ENCODE data around the gene XIST. TPM values are rescaled to one million over a fixed set of nuclear protein-coding genes. Genes with fewer than 3 reads are reported as not detected.

The XIST gene
- total and polyA plus RNA-seq, 10 of the 15 experiments (the other 5 are each of a cell fraction or from before 2014, with no cell fraction given): 39.1 to 787 (median 91.3) TPM

- H2AFZ ChIP-seq (ENCODE audit: control insufficient read depth, low read depth, low read length): no peak overlapping the region
- no peaks in the 10 kb centered on the region for H3K36me3 ChIP-seq (ENCODE audit: control insufficient read depth in 2 of 2, insufficient read depth in 2 of 2, low read length in 1 of 2)
- ChIA-PET SMC1A (ENCODE audit: uncharacterized antibody, unreplicated experiment) (no interaction called here), RAD21 (ENCODE audit: unreplicated experiment) (no interaction called here), POLR2A (no interaction called here), CTCF (no interaction called here)
- BruUV-seq (replicated peaks): no TSS peak
- H3K4me1 ChIP-seq (ENCODE audit: control insufficient read depth, insufficient read depth, low read length): no peaks in the 10 kb centered on the region
- no peaks in the 10 kb centered on the region for H4K20me1 ChIP-seq (ENCODE audit: control insufficient read depth, insufficient read depth)
- TF ChIP-seq SPI1 (IDR thresholded peaks at IDR 0.05; ENCODE audit: borderline replicate concordance, insufficient read depth, low read depth, low read length) (no peak), EED (IDR thresholded peaks at IDR 0.05; ENCODE audit: low read depth) (no peak), TCF3 (IDR thresholded peaks at IDR 0.05; ENCODE audit: borderline replicate concordance, insufficient read depth, low read depth, low read length) (no peak), SIN3A (IDR thresholded peaks at IDR 0.05; ENCODE audit: low read depth, low read length) (no peak), NRF1 (conservative IDR thresholded peaks at IDR 0.05; ENCODE audit: low read depth, low read length) (no peak), CREM (IDR thresholded peaks at IDR 0.05; ENCODE audit: low read depth) (no peak), BCL11A (IDR thresholded peaks at IDR 0.05; ENCODE audit: low read depth, low read length) (no peak), SIX5 (IDR thresholded peaks at IDR 0.05; ENCODE audit: low read depth, low read length, severe bottlenecking) (no peak), E2F4 (IDR thresholded peaks at IDR 0.05; ENCODE audit: low read depth, low read length) (no peak), MYB (IDR thresholded peaks at IDR 0.05; ENCODE audit: borderline replicate concordance, low read depth, low read length) (no peak), CHD4 (IDR thresholded peaks at IDR 0.05) (no peak), ZZZ3 (IDR thresholded peaks at IDR 0.05; ENCODE audit: control insufficient read depth, insufficient read length, low read depth) (no peak), IKZF1 (conservative IDR thresholded peaks at IDR 0.05) (no peak)
- TF ChIP-seq, protein P1, sequence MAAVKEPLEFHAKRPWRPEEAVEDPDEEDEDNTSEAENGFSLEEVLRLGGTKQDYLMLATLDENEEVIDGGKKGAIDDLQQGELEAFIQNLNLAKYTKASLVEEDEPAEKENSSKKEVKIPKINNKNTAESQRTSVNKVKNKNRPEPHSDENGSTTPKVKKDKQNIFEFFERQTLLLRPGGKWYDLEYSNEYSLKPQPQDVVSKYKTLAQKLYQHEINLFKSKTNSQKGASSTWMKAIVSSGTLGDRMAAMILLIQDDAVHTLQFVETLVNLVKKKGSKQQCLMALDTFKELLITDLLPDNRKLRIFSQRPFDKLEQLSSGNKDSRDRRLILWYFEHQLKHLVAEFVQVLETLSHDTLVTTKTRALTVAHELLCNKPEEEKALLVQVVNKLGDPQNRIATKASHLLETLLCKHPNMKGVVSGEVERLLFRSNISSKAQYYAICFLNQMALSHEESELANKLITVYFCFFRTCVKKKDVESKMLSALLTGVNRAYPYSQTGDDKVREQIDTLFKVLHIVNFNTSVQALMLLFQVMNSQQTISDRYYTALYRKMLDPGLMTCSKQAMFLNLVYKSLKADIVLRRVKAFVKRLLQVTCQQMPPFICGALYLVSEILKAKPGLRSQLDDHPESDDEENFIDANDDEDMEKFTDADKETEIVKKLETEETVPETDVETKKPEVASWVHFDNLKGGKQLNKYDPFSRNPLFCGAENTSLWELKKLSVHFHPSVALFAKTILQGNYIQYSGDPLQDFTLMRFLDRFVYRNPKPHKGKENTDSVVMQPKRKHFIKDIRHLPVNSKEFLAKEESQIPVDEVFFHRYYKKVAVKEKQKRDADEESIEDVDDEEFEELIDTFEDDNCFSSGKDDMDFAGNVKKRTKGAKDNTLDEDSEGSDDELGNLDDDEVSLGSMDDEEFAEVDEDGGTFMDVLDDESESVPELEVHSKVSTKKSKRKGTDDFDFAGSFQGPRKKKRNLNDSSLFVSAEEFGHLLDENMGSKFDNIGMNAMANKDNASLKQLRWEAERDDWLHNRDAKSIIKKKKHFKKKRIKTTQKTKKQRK (IDR thresholded peaks at IDR 0.05; ENCODE audit: low read depth, low read length): no peak
- no peak for DNase-seq (ENCODE audit: low read depth, low spot score)
- 0% methylated on average over 1 of the region's 1 CpG for WGBS (ENCODE audit: insufficient coverage, insufficient replicate concordance, low lambda C conversion rate, missing lambda C conversion rate)
- intact Hi-C loops (cut with micrococcal nuclease; ENCODE audit: unreplicated experiment): no loop called here
- H3K27ac ChIP-seq (ENCODE audit: control insufficient read depth, insufficient read depth): no peak overlapping the region
- no peaks in the 10 kb centered on the region for H3K9me3 ChIP-seq (replicated peaks; ENCODE audit: control insufficient read depth, insufficient read depth, low read length)
- FAIRE-seq: no peak
- in situ Hi-C loops (cut with MboI): no loop called here
- no peak for ATAC-seq
- no peaks in the 10 kb centered on the region for H3K27me3 ChIP-seq (replicated peaks in 1 of 2; ENCODE audit: control insufficient read depth in 2 of 2, insufficient read depth in 2 of 2, low read length in 1 of 2)
- H3K79me2 ChIP-seq (ENCODE audit: control insufficient read depth, insufficient read depth, low read length): no peaks in the 10 kb centered on the region
- no peak overlapping the region for H3K4me2 ChIP-seq (ENCODE audit: control insufficient read depth, insufficient read depth)
- H3K9ac ChIP-seq (ENCODE audit: control insufficient read depth, insufficient read depth, low read length): no peak overlapping the region
- no peak overlapping the region for H3K4me3 ChIP-seq
These were observed 67.0 kb downstream of the XIST start for GRCh38 chrX:73785493-73785892.
